Measurements from ENCODE around the gene DMAC2L. TPM values are rescaled to one million over a fixed set of nuclear protein-coding genes. Genes with fewer than 3 reads are reported as not detected.

Gene DMAC2L
- polyA plus RNA-seq, 1 donor from 2014 or later: 17.1 TPM

GRCh38 chr14:50373959-50374358, 61.8 kb downstream of the DMAC2L start:
- H3K27ac ChIP-seq (ENCODE audit: low read length): no peak overlapping the region
- H3K4me3 ChIP-seq (ENCODE audit: low read length): no peak overlapping the region
- no peaks in the 10 kb centered on the region for H4K20me1 ChIP-seq (ENCODE audit: insufficient read depth)
- H3K9me3 ChIP-seq (ENCODE audit: low read length): no peaks in the 10 kb centered on the region
- no peak overlapping the region for H3K9ac ChIP-seq (ENCODE audit: low read length)
- no peaks in the 10 kb centered on the region for H3K36me3 ChIP-seq (ENCODE audit: insufficient read depth, low read length)
- no peak overlapping the region for H2AFZ ChIP-seq (ENCODE audit: low read depth, low read length)
- no peaks in the 10 kb centered on the region for H3K79me2 ChIP-seq (replicated peaks; ENCODE audit: insufficient read depth, low read length)
- no peaks in the 10 kb centered on the region for H3F3A ChIP-seq (ENCODE audit: insufficient read depth, low read length, poor library complexity, severe bottlenecking)
- no peak for TF ChIP-seq RAD21 (conservative IDR thresholded peaks at IDR 0.05)
- TF ChIP-seq, protein P1, sequence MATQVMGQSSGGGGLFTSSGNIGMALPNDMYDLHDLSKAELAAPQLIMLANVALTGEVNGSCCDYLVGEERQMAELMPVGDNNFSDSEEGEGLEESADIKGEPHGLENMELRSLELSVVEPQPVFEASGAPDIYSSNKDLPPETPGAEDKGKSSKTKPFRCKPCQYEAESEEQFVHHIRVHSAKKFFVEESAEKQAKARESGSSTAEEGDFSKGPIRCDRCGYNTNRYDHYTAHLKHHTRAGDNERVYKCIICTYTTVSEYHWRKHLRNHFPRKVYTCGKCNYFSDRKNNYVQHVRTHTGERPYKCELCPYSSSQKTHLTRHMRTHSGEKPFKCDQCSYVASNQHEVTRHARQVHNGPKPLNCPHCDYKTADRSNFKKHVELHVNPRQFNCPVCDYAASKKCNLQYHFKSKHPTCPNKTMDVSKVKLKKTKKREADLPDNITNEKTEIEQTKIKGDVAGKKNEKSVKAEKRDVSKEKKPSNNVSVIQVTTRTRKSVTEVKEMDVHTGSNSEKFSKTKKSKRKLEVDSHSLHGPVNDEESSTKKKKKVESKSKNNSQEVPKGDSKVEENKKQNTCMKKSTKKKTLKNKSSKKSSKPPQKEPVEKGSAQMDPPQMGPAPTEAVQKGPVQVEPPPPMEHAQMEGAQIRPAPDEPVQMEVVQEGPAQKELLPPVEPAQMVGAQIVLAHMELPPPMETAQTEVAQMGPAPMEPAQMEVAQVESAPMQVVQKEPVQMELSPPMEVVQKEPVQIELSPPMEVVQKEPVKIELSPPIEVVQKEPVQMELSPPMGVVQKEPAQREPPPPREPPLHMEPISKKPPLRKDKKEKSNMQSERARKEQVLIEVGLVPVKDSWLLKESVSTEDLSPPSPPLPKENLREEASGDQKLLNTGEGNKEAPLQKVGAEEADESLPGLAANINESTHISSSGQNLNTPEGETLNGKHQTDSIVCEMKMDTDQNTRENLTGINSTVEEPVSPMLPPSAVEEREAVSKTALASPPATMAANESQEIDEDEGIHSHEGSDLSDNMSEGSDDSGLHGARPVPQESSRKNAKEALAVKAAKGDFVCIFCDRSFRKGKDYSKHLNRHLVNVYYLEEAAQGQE (IDR thresholded peaks at IDR 0.05; ENCODE audit: borderline replicate concordance): no peak
- no peak for TF ChIP-seq SMC3 (conservative IDR thresholded peaks at IDR 0.05; ENCODE audit: poor library complexity)
- no peak for TF ChIP-seq CTCF (IDR thresholded peaks at IDR 0.05; ENCODE audit: poor library complexity, severe bottlenecking)
- no peak for TF ChIP-seq EP300 (conservative IDR thresholded peaks at IDR 0.05; ENCODE audit: poor library complexity, severe bottlenecking)
- no peak for TF ChIP-seq TAF1 (IDR thresholded peaks at IDR 0.05; ENCODE audit: low read depth)
- no peak for TF ChIP-seq MXI1 (conservative IDR thresholded peaks at IDR 0.05; ENCODE audit: poor library complexity, severe bottlenecking)
- no peak for TF ChIP-seq EZH2 (IDR thresholded peaks at IDR 0.05; ENCODE audit: borderline replicate concordance, insufficient read depth, low read length, poor library complexity, severe bottlenecking)
- no peak for TF ChIP-seq POLR2AphosphoS5 (IDR thresholded peaks at IDR 0.05)
- H3K27me3 ChIP-seq (ENCODE audit: insufficient read depth, low read depth, low read length): no peaks in the 10 kb centered on the region
- H3K9me2 ChIP-seq (ENCODE audit: insufficient read depth, low read length): no peaks in the 10 kb centered on the region
- H3K4me2 ChIP-seq (ENCODE audit: low read length): no peak overlapping the region

DNA sequence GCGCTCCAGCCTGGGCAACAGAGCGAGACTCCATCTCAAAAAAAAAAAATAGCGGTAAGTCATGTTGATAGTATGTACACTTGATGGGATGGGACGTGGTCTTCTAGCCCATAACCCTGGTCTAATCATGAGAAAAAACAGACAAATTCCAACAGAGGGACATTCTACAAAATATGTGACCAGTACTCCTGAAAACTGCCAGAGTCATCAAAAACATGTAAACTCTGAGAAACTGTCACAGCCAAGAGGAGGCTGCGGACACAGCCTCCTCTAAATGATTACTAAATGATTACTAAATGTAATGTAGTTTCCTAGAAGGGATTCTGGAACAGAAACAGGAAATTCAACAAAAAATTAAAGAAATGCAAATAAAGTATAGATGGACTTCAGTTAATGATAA, 63.6 kb downstream of the DMAC2L start:
- H3K36me3 ChIP-seq (ENCODE audit: insufficient read depth, low read length): no peaks in the 10 kb centered on the region
- H4K20me1 ChIP-seq (ENCODE audit: insufficient read depth): no peaks in the 10 kb centered on the region
- no peak overlapping the region for H3K9ac ChIP-seq (ENCODE audit: low read length)
- H3K9me2 ChIP-seq (ENCODE audit: insufficient read depth, low read length): no peaks in the 10 kb centered on the region
- H3F3A ChIP-seq (ENCODE audit: insufficient read depth, low read length, poor library complexity, severe bottlenecking): no peaks in the 10 kb centered on the region
- H3K9me3 ChIP-seq (ENCODE audit: low read length): no peaks in the 10 kb centered on the region
- H2AFZ ChIP-seq (ENCODE audit: low read depth, low read length): no peak overlapping the region
- H3K4me2 ChIP-seq (ENCODE audit: low read length): no peak overlapping the region
- H3K4me3 ChIP-seq (ENCODE audit: low read length): no peak overlapping the region
- no peaks in the 10 kb centered on the region for H3K79me2 ChIP-seq (replicated peaks; ENCODE audit: insufficient read depth, low read length)
- no peaks in the 10 kb centered on the region for H3K27me3 ChIP-seq (ENCODE audit: insufficient read depth, low read depth, low read length)
- no peak overlapping the region for H3K27ac ChIP-seq (ENCODE audit: low read length)
- no peak for TF ChIP-seq POLR2AphosphoS5 (IDR thresholded peaks at IDR 0.05)
- TF ChIP-seq CTCF (IDR thresholded peaks at IDR 0.05; ENCODE audit: poor library complexity, severe bottlenecking): no peak
- no peak for TF ChIP-seq EZH2 (IDR thresholded peaks at IDR 0.05; ENCODE audit: borderline replicate concordance, insufficient read depth, low read length, poor library complexity, severe bottlenecking)
- TF ChIP-seq SMC3 (conservative IDR thresholded peaks at IDR 0.05; ENCODE audit: poor library complexity): no peak
- TF ChIP-seq RAD21 (conservative IDR thresholded peaks at IDR 0.05): no peak
- TF ChIP-seq EP300 (conservative IDR thresholded peaks at IDR 0.05; ENCODE audit: poor library complexity, severe bottlenecking): no peak
- TF ChIP-seq, protein P1 (IDR thresholded peaks at IDR 0.05; ENCODE audit: borderline replicate concordance): no peak
- no peak for TF ChIP-seq TAF1 (IDR thresholded peaks at IDR 0.05; ENCODE audit: low read depth)
- TF ChIP-seq MXI1 (conservative IDR thresholded peaks at IDR 0.05; ENCODE audit: poor library complexity, severe bottlenecking): no peak
